HG03354 (cell line): Measurements from ENCODE around the gene TFAP2E.
A peak's percentile ranks its signal among the peaks of the same experiment; 100 is the strongest.

ENCODE experiments used
- ATAC-seq: cut with Tn5 transposase; IDR thresholded peaks from one replicate; pipeline ENCODE4 v1.9.1; 2021; ENCODE audit warnings: mild to moderate bottlenecking; ENCODE audit not compliant: unreplicated experiment, poor library complexity, severe bottlenecking

Gene TFAP2E

DNA sequence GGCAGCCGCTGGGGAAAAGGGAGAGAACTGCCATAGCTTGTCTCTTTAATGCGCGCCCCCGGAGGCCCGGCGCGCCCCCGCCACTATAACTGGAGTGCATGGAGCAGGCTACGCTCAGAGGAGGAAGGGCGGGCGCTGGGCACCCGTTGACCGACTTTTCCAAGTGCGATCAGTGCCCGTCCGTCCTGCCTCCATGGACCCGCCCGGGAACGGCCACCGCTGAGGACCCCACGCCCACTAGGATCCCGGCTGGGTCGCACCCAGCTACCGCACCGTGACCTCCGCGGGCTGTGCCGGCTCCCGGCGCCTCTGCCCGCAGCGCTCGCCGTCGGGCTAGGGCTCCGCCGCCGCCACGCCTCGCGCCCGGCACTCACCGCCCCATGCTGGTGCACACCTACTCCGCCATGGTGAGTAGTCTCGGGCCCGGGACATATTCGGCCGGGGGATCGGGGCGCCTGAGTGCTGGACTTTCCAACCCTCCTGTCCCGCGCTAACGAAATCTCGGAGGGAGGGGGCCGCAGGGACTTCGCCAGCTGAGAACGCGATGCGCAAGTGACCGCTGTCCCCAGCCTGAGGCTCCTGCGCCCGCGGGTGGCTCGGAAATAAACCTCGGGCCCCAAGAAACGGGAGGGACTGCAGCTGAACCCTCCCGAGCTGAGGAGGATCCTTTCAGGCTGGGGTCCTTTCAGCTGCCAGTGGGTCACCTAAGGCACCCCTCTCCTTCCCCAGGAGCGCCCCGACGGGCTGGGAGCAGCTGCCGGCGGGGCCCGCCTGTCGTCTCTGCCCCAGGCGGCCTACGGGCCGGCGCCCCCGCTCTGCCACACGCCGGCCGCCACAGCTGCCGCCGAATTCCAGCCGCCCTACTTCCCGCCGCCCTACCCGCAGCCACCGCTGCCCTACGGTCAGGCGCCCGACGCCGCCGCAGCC lies at the start of gene TFAP2E:
Gene TFAP2E (plus strand): TSS at position 117 of the 927 bp plus-strand sequence. CDS start 264 bp downstream, at position 381.
- ATAC-seq = no peak

DNA sequence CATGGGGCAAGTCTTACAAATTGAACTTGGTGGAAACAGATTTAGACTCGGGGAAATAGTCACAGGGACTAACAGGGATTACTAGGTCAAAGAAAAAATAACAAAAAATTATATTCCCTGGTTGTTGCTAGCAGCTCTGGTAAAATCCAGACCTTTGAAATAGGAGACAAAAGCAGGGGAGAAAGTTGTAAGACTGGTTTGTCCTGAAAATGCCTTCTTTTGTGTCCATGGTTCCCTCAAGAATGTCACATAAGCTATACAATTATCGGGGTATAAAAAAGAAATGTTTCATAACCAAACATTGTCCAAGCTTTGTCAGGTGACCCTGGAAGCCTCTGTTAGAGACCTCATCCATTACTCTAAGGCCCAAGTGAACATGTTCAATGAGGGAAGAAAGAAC lies 49.0 kb upstream of the TFAP2E start:
- no peak for ATAC-seq

DNA sequence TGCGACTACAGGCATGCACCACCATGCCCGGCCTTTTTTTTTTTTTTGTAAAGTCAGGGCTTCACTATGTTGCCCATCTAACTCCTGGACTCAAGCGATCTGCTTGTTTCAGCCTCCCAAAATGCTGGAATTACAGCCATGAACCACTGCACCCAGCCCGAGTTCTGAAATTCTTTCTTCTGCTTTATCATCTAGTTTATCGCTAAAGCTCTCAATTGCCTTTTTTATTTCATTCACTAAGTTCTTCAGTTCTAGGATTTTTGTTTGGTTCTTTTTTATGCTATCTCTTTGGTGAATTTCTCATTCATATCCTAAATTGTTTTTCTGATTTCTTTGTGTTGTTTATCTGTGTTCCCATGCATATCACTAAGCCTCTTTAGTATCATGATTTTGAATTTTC lies 42.9 kb upstream of the TFAP2E start:
- ATAC-seq = no peak

DNA sequence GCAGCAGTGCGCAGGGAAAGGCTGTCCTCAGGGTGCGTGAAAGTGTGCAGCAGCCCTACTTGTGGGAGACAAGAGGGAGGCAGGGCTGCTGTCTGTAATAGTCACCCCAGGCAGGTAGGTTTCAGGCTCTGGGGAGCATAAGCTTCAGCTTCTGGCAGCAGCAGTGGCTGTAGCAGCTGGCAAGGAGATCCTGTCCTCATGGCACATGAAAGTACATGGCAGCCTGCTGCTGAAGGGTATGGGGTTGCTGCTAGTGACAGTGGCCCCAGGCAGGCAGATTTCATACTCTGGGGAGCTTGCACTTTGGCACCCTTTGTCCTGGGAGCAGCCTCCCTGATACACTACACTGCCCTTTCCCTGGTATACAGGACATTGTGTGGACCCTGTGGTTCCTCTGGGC lies 42.2 kb upstream of the TFAP2E start:
- no peak for ATAC-seq

DNA sequence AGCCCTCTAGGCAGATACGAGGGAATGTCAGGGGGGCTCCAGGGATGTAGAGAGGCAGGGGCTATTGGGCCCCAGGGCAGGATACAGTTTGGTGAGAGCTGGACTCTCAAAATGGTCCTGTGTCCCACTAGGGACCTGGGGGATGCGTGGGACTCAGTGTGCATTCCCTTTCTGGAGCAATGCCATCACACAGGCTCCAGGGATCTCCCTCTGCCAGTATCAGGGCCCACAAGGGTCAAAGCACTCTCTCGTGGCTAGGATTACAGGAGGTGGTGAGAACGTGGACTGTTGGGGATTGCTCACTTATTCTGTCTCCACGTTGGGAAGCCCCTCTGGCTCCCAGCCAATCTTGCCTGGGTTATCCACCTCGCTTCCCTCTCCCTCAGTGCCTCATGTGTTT lies 41.7 kb upstream of the TFAP2E start:
- ATAC-seq = no peak

DNA sequence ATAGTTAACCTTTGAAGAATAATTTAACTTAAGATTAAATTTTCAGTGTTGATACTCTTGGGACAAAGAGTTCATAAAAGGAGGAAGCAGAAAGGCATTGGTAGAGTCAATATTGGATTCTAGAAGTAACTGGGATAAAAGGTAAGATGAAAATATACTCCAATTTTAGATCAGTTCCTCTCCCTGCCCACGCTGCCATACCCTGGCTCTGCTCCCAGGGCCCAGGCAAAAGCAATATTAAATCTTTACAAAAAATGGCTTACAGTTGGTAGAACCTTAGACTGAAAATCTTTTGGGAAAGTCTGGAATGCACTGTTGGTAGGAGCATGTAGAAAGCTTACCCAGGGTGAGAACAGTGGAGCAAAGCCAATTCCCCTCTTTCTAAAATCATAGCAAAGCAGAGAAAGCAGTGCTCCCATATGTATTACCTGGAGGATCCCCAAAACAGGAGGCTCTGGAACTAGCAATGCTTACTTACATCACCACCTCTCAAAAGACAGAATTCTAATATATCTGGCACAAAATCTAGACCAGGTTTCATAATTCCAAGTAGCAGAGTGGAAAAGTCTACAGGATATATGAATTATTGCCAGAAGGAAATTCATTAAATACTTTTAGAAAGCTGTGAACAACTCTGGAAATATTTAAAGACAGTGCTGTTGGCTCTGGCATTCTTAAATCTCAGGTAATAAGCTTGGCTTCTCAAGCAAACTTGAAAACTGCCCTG lies 40.5 kb upstream of the TFAP2E start:
- no peak for ATAC-seq

DNA sequence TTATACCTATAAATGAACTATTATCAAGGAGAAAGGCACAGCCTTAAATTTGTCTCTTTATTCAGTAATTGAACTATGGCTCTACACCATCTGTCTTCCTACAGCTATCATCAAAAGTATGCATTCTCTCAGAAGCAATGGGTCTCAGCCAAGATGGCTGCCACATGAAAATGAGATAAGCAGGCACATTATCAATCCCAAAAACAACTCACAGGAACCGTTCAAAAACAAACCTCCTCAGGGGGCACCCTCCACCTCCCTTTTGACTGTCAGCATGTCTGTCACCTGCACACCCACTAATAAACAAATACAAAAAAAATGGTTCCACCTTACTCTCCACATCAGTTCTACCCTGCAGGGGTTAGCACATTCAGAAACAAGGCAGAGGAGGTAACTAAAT lies 39.5 kb upstream of the TFAP2E start:
- ATAC-seq = no peak

DNA sequence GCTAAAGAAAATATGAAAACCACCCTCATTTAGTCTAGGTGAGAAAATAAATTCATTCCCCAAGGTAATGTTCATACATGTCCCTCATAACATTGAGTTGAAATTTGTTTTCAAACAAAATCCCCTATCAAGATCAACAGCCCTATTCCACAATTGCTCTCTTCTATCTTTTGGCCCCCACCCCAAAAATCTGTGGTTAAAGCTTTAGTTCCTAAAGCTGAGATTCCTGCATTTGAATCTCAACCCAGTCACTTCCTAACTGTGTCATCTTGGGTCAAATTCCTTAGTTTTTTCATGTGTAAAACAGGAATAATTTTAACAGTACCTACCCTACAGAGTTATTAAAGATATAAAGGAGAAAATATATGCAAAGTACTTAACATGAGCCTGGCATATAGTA lies 37.9 kb upstream of the TFAP2E start:
- no peak for ATAC-seq

DNA sequence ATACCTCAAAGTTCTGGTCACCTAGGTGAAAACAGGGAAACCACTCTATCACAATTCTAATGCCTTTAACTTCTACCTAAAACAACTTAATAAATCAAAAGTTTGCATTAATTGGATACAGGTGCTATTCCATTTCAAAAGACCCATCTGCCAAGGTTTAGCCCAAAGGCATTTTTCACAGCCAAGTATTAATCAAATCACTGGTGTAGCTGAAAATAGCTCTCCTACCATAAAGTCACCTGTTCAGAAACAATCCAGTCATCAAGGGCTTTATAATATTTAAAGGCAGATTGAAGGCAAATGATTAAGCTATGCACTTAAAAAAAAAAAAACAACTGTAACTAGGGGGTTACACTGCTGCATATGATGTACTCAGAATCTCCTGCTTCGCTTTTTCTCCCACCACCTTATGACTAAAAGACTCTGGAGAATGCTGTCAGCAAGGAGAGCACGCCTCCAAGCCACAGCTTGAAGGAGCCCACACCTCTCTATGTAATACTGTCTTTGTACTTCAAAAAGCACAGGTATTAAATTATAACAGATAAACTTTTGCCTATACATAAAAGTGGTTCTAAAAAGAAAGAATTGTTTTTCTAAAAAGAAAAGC lies 36.5 kb upstream of the TFAP2E start:
- ATAC-seq = no peak

DNA sequence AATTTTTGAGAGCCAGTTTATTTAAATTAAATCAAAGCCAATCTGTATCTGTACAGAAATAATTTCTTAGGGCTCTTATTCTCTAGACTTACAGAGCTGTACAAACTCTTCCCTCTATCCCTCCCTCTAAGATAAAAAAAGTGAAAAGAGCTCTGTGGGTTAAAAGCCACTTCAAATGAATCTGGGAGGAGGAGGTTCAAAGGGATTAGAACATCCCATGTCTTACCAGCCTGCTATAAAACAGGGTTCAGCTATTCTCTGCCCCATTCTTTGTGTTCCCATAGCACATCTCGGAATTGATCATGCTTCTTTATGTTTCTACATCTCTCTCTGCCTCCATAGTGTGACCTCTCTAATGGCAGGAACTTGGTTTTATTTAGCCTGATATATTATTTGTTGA lies 35.3 kb upstream of the TFAP2E start:
- no peak for ATAC-seq

DNA sequence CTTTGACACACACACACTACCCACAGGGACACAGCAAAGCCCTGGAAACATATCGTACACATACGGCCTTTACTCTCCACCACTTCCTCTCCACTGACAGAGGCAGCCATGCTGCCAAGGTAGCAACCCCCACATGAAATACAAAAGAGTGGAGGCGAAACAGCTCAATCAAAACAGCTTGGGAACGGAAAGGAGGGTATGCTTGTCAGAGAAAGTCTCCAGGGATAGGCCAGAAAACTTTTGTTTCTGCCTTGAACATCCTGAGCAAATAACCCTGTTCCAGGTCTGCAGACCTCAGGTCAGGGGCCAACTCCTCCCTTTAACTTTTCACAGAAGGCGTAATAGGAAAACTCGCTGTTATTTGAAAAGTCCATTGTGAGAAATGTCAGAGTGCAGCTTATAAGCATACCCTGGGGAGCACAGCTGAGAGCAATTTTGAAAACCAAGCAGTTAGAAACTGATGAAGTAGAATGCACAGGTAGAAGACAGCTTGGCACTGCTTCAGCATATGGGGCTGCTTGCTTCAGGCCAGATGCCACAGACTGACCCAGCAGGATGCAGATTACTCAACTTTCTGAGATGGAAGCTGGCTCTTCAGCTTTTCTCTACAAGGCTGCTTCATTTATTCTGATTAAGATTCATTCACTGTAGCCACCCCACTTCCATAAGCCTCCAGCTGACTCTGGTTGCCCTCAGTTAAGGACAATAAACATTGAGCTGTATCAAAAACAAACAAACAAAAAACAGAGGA lies 33.9 kb upstream of the TFAP2E start:
- peak; percentile 62 for ATAC-seq

DNA sequence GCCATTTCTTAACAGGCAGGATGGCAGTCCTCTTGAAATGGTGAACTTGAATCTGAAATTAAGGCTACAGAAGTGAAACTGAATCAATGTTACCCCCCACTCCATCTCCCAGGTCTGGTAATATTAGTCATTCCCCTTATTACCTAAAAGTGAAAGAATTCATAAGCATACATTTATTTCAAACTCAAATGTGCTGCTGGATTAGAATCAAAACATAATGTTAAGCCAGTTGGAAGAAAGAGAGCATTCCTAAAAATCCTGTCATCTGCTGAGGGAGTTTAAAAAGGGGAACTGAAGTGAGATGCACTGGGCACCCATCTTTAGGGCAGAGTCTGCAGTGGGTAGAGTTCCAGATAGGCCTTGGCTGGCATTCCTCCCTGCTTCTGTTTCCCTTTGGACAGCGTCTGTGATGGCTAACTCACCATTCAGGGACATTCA lies 33.3 kb upstream of the TFAP2E start:
- ATAC-seq = peak; percentile 47

DNA sequence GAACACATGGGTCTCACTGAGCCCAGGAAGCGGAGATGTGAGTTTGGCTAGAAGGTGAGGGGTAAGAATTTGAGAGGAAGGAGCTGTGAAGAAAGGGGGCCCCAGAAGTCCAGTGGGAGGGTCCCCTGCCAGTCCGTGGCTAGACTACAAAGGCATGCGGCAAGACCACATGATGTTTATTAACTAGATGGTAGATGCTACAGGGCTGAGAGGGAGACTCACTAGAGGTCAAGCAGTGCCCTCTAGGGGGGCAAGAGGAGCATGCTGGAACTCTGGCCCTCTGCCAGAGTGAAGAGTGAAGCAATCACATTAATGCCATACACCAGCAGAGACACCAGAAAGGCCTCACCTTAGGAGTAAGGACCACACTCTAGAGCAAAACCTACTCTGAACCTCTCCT lies 28.1 kb upstream of the TFAP2E start:
- ATAC-seq = peak; percentile 44

DNA sequence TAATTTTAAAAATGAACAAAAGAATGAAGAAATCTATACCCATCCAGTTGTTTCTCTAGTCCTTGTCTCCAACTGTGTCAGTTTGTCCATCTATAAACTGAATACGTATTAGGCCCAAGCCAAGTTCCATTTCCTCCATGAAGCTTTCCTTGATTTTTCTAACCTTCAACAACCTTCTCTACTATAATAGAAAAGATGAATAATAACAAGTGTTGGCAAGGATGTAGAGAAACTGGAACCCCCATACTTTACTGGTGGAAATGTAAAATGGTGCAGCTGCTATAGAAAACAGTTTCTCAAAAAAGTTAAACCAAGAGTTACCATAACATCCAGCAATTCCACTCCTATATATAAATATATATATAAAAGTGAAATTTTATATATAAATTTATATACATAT lies 26.5 kb upstream of the TFAP2E start:
- no peak for ATAC-seq

DNA sequence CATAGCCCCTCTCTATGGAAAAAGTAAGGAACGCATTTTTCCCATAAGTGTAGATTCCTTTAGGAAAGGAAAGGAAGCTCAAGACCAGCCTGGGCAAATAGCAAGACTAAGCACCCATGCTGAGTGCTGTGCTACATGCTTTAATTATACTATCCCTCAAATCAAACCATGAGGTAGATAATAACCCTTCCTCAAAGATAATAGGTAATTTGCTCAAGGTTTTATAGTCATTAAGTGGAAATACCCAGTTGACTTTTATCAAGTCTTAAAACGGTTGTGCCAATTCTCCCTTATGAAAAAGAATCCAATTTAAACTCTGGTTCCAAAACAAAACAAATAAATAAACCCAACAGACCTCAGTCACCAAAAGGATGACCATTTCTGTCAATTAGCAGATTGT lies 19.3 kb upstream of the TFAP2E start:
- no peak for ATAC-seq

DNA sequence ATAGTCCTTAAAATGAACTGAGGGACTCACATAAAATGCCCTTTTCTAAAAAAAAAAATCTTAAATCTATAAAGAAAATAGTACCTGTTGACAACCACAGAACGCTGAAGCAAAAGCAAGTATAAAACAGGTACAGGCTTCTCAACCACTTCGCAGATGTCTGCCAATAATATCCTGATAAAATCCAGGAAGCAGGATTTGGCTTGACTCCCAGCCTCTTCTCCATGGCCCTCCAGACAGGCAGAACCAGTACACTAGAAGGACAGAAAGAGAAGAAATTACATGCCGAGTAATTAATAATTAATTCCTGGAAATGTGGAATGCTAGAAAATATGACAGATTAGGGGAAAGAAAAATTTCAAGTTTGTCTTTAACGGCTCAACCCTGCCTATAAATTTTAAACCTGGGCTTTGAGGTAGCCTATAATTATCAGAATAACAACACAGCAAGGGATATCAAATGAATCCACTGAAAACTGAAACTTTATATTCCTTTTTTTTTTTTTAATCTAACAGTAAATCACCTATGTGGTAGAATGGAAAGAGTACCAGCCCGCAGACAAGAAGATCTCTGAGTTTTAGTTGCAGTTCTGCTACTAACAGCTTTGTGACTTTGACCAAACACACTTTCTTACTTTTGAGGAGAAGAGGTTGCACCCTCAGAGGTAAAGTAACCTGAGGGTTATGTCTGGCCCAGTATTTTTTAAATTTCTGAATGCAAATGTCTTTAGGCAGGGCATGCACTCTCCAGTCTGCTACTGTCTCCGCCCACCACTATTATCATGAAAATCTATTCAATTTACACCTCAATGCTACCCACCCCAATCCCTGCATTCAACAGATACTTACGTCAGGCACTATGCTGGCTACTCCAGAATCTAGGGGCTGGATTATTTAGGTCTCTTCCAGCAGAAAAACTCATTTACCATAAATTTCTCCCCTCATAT lies 18.6 kb upstream of the TFAP2E start:
- ATAC-seq = no peak

DNA sequence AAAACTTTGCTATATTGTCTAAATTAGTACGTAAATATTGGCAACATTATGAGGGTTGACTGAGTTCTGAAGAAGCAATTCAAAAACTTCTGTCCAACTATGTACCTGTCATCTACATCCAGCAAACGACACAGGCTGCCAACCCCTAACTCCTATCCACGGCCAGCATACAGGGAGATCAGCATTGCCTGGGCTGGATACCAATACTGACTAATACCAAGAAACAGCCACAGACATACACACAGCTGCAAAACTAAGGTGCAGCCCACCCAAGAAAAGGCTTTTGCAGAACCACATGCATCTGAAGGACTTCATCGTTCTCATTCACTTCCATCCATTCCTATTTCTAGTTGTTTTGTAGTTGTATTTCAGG lies 17.9 kb upstream of the TFAP2E start:
- ATAC-seq = no peak

DNA sequence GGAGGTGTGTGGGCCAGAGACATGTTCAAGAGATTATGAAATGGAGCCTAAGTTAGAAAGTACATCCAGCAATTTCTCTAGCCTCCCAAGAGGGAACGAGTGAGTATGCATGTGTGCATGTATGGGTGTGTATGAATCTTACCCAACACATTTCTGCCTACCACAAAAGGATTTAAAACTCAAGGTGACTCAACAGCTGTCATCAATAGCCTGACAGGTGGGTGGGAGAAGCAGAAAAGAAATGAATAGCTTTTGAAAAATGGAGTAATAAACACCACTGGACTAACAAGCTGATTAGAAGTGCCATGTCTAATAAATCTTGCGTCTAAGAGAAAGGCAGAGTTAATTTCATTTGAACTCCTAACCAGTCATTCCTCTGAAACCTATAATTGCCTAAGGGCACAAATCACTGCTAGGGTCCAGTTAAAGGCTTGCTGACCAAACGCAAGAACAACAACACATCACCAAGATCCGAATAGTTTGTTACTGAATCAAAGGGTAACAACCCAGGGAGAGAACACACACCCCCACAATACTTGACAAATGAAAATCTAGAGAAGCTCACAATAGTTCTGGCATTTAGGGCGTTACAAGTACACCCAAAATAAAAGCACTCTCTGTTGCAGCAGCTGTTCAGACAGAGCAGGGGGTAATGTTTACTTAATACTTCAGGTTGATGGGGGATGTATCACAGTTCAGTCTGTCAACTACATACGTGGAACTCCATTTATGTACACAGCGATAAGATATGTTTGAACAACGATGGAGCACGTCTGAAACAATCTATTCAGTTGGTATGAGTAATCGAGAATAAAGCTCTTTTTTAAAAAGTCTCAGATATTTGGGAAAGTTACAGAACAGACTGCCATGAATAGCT lies 17.3 kb upstream of the TFAP2E start:
- no peak for ATAC-seq
